HG03469 (cell line): ENCODE data around the gene SH3YL1.

Source experiments
- ATAC-seq: cut with Tn5 transposase; IDR thresholded peaks from one replicate; pipeline ENCODE4 v1.9.1; 2021; ENCODE audit warnings: mild to moderate bottlenecking, moderate library complexity, moderate number of reproducible peaks; ENCODE audit not compliant: unreplicated experiment

Gene SH3YL1

DNA sequence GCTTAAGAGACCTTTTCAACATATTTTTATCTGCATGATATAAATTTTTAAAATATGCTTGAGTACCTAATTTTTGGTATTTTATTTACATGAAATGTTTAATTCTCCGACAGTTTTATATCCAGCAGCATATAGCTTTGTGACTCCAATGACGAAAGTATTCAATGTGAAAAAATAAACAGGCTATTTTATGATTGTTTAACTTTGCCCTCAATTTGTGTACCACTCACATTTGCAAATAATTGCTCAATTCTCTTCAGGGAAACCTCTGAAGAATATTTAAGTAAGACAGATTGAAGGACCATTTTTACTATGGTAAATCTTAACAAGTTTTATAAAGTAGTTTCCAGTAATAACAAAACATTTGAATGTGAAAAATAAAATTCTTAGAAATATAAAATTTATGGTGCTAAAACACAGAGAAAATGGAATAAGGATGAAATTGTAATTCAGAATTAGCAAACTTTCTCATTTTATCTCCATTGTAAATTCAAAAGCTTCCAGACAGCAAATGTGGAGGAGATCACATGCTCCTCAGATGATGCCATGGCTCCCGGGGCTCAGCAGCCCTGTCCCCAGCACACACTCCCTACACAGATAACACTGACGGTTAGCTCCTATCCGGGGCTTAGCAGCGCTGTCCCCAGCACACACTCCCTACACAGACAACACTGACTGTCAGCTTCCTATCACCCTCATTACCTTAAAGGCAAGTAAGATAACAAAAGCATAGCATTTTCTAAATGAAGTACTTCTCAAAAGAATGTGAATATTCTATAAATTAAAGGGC is 39.7 kb downstream of the SH3YL1 start:
- no peak for ATAC-seq

DNA sequence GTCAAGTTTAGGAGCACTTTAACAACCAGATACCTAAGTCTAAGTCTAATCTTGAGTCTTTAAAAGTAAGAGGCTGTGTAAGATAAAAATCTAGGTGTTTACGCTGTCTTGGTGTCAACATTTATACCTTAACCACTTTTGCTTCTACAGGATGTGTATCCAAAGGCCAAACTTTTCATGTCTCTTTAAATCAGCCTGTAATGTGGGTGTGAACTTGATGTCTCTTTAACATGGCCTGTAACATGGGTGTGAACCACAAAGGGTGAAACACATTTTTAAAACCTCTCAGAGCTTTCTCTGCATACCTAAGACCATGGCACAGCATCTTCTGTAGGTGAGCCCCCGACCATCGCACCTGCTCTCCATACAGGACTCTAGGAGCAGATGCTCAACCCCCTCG is 40.4 kb downstream of the SH3YL1 start:
- no peak for ATAC-seq

- no peak for ATAC-seq
Measured at GRCh38 chr2:216068-216467, 47.8 kb downstream of the SH3YL1 start.

- no peak for ATAC-seq
Measured at GRCh38 chr2:213932-214693, 49.7 kb downstream of the SH3YL1 start.

DNA sequence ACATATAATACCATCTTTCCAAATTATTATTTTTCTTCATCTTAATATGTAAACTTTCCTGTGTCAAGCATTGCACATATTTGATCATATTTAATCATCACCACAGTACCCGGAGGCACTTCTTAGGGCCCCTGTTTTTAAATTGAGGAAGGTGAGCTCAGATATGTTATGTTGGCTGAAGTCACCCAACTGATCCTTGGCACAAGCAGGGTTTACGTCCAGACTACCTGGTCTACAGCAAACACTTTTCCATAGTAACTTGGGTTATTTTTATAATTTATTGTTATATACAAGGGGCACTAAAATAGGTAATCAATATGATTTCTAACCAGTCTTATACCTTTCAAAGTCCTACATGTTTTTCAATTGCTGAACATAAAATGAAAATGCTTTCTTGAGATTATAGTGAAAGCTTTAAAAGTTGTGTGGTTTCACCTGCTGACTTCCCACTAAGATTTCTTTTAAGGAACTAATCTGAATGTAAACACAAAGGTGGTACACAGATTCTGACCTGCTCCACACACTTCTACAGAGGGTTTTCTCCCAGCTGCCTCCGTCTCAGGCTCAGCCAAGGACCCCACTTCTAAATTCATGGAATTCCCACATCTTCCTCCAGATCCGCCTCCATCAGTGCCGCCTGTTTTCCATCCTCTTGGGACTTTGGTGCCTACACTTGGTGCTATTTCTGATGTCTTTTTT is 52.2 kb downstream of the SH3YL1 start:
- ATAC-seq = no peak

GRCh38 chr2:210660-211059 is 53.2 kb downstream of the SH3YL1 start:
- ATAC-seq = no peak

DNA sequence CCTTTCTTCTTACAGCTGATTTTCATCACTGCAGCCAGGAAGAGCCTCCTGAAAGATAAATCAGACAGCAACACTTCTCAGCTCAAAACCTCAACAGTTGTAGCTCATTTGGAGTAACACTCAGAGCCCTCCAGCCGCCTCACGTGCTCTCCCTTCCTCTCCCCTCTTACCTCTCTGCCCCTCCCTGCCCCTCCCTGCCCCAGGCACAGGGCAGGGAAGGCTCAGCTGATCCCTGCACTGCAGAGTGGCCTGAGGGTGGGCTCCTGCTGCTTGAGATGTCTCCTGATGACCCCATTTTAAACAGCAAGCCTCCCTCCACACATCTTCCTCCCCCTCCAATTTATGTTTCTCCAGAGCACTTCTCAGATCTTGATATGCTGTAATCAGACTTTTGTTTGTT is 54.4 kb downstream of the SH3YL1 start:
- no peak for ATAC-seq

DNA sequence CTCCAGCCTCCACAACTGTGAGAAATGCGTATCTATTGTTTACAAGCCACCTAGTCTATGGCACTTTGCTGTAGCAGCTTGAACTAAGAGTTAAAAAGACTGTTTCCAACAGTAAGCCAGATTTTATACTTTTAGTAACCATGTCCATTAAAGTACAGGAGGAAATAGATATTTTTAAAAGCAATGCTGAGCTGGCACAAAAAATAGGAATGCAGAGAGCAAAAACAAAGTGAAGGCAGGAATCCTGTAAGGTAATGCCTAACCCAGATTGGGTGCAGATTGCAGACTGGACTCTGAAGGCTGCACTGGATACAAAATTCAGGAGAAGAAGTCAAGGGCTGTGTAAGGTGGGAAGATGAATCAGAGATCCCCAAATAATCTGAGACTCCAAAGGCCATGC is 55.5 kb downstream of the SH3YL1 start:
- no peak for ATAC-seq

DNA sequence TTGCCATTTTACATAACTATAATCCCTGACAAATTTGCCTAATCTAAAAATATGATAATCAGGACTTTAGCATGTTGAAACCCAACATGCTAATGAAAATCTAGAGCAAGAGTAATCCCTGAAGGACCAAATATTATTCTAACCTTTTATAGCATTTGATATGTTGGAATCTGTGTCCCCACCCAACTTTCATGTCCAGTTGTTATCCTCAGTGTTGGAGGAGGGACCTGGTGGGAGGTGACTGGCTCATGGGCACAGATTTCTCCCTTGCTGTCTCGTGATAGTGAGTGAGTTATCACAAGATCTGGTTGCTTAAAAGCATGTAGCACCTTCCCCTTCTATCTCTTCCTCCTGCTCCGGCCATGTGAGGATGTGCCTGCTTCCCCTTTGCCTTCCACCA is 59.8 kb downstream of the SH3YL1 start:
- no peak for ATAC-seq

- no peak for ATAC-seq
Measured at GRCh38 chr2:203401-203800, 60.4 kb downstream of the SH3YL1 start.

GRCh38 chr2:202945-203344 is 60.9 kb downstream of the SH3YL1 start:
- ATAC-seq = no peak

GRCh38 chr2:201648-202433 is 62.0 kb downstream of the SH3YL1 start:
- no peak for ATAC-seq

GRCh38 chr2:199041-199966 is 64.5 kb downstream of the SH3YL1 start:
- no peak for ATAC-seq

GRCh38 chr2:196406-196805 is 67.4 kb downstream of the SH3YL1 start:
- no peak for ATAC-seq

- ATAC-seq = no peak
Measured at GRCh38 chr2:195932-196331, 67.9 kb downstream of the SH3YL1 start.

DNA sequence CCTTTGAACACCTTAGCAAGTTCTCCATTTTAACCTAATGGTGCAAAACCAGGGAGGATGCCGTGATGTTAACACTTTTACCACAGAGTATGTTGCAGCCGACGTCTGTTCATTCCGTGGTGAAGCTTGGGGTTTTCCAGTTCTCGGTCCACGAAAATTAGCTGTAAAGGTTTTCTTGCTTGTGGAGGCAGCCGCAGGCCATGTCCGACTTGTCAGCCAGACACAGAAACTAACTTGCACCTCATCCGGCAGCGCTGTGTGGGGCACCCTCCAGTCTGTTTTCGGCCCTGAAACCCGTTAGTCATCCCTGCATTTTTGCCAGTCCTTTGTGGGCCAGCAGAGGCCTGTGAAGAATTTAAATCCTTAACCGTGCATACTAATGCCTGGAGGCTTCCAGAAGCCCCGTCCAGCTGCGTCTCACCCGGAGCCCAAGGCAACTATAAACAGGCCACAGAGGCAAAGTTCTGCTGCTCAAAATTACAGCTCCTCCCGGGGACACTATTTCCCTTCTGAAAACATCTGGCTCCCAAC is 70.6 kb downstream of the SH3YL1 start:
- no peak for ATAC-seq

DNA sequence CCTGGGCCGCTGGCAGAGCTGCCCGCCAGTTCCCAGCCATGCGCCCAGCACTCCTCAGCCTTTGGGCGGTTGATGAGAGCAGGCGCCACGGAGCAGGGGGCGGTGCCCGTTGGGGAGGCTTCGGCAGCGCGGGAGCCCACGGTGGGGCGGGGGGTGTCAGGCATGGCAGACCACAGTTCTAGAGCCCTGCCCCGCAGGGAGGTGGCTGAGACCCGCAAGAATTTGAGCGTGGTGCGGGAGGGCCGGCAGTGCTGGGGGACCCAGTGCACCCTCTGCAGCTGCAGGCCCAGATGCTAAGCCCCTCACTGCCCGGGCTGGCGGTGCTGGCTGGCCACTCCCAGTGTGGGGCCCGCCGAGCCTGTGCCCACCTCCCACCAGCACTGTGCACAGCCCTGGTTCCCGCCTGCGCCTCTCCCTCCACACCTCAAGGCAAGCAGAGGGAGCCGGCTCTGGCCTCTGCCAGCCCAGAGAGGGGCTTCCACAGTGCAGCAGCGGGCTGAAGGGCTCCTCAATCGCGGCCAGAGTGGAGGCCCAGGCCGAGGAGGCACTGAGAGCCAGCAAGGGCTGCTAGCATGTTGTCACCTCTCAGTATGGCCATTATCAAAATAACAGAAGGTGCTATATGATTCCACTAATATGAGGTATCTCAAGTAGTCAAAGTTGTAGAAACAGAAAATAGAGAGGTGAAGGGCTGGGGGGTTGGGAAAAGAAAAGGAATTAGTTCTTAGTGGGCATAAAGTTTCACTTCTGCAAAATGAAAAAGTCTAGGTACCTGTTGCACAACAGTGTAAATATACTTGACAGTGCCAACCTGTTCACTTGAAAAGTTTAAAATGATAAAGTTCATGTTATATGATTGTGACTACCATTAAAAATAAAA is 72.3 kb downstream of the SH3YL1 start:
- ATAC-seq = no peak

- ATAC-seq = no peak
Measured at GRCh38 chr2:187825-188224, 76.0 kb downstream of the SH3YL1 start.

GRCh38 chr2:185221-185620 is 78.6 kb downstream of the SH3YL1 start:
- ATAC-seq = no peak
